Measurements from ENCODE around the gene TAAR1.
"Not testable (repeated sequence)": the region's sequence is repeated elsewhere in the genome, so short reads cannot be mapped to it uniquely, and the experiment has no call there.

The TAAR1 gene

GRCh38 chr6:132651062-132651461 is 7.9 kb downstream of the TAAR1 start:
- no peak for DNase-seq

GRCh38 chr6:132650429-132650828 is 8.6 kb downstream of the TAAR1 start:
- DNase-seq, result no peak

GRCh38 chr6:132648828-132649227 is 10.2 kb downstream of the TAAR1 start:
- DNase-seq, result no peak

- DNase-seq, result no peak
These were observed 10.6 kb downstream of the TAAR1 start for GRCh38 chr6:132648356-132648755.

GRCh38 chr6:132643547-132643946 is 15.4 kb downstream of the TAAR1 start:
- DNase-seq, result no peak

GRCh38 chr6:132637135-132637534 is 21.8 kb downstream of the TAAR1 start:
- DNase-seq, result not testable (repeated sequence)

GRCh38 chr6:132635906-132636305 is 23.1 kb downstream of the TAAR1 start:
- DNase-seq, result not testable (repeated sequence)

GRCh38 chr6:132635288-132635687 is 23.7 kb downstream of the TAAR1 start:
- not testable (repeated sequence) for DNase-seq

GRCh38 chr6:132634796-132635195 is 24.2 kb downstream of the TAAR1 start:
- no peak for DNase-seq

GRCh38 chr6:132633362-132633761 is 25.6 kb downstream of the TAAR1 start:
- no peak for DNase-seq

GRCh38 chr6:132624175-132624574 is 34.8 kb downstream of the TAAR1 start, which contains the start of gene TAAR2:
Gene TAAR2, minus strand, starts transcription at chr6:132624275. Its CDS starts 0 bp downstream, at chr6:132624275.
- no peak for DNase-seq

GRCh38 chr6:132623106-132623845 is 35.7 kb downstream of the TAAR1 start:
- no peak for DNase-seq

GRCh38 chr6:132616677-132617076 is 42.3 kb downstream of the TAAR1 start:
- DNase-seq, result no peak

GRCh38 chr6:132614554-132614953 is 44.4 kb downstream of the TAAR1 start:
- DNase-seq, result no peak

- no peak for DNase-seq
These were observed 46.4 kb downstream of the TAAR1 start for GRCh38 chr6:132612449-132613108.

- no peak for DNase-seq
These were observed 47.4 kb downstream of the TAAR1 start for GRCh38 chr6:132611616-132612015.

GRCh38 chr6:132607544-132608233 is 51.3 kb downstream of the TAAR1 start:
- no peak for DNase-seq

GRCh38 chr6:132604635-132605152 is 54.3 kb downstream of the TAAR1 start:
- DNase-seq, result no peak

- DNase-seq, result not testable (repeated sequence)
These were observed 58.1 kb downstream of the TAAR1 start for GRCh38 chr6:132600900-132601299.

- DNase-seq, result no peak
These were observed 60.5 kb downstream of the TAAR1 start for GRCh38 chr6:132598473-132598872.

- no peak for DNase-seq
These were observed 62.8 kb downstream of the TAAR1 start for GRCh38 chr6:132596201-132596600.
